ENCODE measurements around the gene VPS4A. TPM values are rescaled to one million over a fixed set of nuclear protein-coding genes. Genes with fewer than 3 reads are reported as not detected.

The VPS4A gene
- total RNA-seq, 1 donor from 2014 or later: 21.9 TPM

DNA sequence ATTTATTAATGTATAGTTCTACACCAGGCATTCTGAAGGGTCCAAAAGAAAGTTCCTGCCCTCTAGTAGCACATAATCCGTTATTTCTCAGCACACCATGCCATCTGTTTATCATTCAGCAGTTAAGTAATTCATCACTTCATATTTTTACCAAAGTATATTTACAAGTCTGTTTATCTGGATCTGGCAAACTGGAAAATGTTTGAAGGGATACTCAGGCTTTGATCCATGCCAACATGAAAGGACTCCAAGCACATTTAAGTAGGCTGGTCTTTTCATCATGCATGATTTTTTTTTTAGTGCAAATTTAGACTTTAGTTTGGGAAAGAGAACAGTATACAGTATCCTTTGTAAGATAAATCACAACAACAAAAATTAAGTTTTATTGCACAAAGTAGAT, 4.1 kb upstream of the VPS4A start:
- no peak for TF ChIP-seq EZH2 (IDR thresholded peaks at IDR 0.05)
- TF ChIP-seq EZH2phosphoT487 (IDR thresholded peaks at IDR 0.05): no peak
- TF ChIP-seq, protein P1, sequence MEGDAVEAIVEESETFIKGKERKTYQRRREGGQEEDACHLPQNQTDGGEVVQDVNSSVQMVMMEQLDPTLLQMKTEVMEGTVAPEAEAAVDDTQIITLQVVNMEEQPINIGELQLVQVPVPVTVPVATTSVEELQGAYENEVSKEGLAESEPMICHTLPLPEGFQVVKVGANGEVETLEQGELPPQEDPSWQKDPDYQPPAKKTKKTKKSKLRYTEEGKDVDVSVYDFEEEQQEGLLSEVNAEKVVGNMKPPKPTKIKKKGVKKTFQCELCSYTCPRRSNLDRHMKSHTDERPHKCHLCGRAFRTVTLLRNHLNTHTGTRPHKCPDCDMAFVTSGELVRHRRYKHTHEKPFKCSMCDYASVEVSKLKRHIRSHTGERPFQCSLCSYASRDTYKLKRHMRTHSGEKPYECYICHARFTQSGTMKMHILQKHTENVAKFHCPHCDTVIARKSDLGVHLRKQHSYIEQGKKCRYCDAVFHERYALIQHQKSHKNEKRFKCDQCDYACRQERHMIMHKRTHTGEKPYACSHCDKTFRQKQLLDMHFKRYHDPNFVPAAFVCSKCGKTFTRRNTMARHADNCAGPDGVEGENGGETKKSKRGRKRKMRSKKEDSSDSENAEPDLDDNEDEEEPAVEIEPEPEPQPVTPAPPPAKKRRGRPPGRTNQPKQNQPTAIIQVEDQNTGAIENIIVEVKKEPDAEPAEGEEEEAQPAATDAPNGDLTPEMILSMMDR (IDR thresholded peaks at IDR 0.05): no peak
- Histone ChIP-seq H3K9me3 (ENCODE audit: low read depth) (no peaks in the 10 kb centered on the region), H3K79me2 (ENCODE audit: low read depth) (peaks cover 6% of the 10 kb centered on the region), H2AFZ (replicated peaks) (no peak overlapping the region), H3K27me3 (no peaks in the 10 kb centered on the region), H3K27ac (no peak overlapping the region), H3F3A (ENCODE audit: low read depth) (peaks cover 26% of the 10 kb centered on the region), H3K4me3 (no peak overlapping the region), H4K20me1 (ENCODE audit: low read depth) (peaks cover 4% of the 10 kb centered on the region), H3K4me1 (no peaks in the 10 kb centered on the region), H3K4me2 (no peak overlapping the region), H3K9ac (no peak overlapping the region), H3K36me3 (no peaks in the 10 kb centered on the region)
- Mint-ChIP-seq H3K4me1 (peaks cover 12% of the 10 kb centered on the region), H3K9me3 (no peaks in the 10 kb centered on the region), H3K36me3 (peaks cover 3% of the 10 kb centered on the region), H3K27me3 (ENCODE audit: insufficient read depth, low read depth) (peaks cover 3% of the 10 kb centered on the region), H3K27ac (no peak overlapping the region), H3K4me3 (no peak overlapping the region)
- no peak for DNase-seq (ENCODE audit: low spot score)

DNA sequence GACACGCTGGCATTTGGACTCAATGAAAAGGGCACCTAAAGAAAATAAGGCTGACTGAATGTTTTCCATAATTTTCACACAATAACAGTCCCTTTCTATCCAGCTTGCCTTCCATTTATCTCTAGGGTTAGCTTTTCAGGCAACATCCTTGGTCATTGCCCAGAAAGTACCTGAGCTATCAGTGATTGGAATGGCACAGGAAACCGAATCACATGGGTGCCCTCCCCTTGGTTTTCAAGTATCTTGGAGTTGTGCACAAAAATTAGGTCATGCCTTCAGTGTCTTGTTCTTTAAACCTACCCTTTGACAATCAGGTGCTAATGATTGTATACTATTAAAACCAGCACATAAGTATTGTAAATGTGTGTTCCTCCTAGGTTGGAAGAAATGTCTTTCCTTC, 3.3 kb upstream of the VPS4A start:
- H3K27me3 Mint-ChIP-seq (ENCODE audit: insufficient read depth, low read depth): peaks cover 3% of the 10 kb centered on the region
- peaks cover 14% of the 10 kb centered on the region for H3K79me2 ChIP-seq (ENCODE audit: low read depth)
- no peaks in the 10 kb centered on the region for H3K9me3 ChIP-seq (ENCODE audit: low read depth)
- H3K27ac ChIP-seq: no peak overlapping the region
- TF ChIP-seq, protein P1 (IDR thresholded peaks at IDR 0.05): no peak
- TF ChIP-seq EZH2phosphoT487 (IDR thresholded peaks at IDR 0.05): no peak
- no peak for TF ChIP-seq EZH2 (IDR thresholded peaks at IDR 0.05)
- H2AFZ ChIP-seq (replicated peaks): no peak overlapping the region
- H3F3A ChIP-seq (ENCODE audit: low read depth): peaks cover 26% of the 10 kb centered on the region
- H3K4me1 ChIP-seq: no peaks in the 10 kb centered on the region
- no peak overlapping the region for H3K4me2 ChIP-seq
- peaks cover 3% of the 10 kb centered on the region for H3K36me3 Mint-ChIP-seq
- no peak overlapping the region for H3K4me3 ChIP-seq
- no peaks in the 10 kb centered on the region for H3K9me3 Mint-ChIP-seq
- no peak overlapping the region for H3K27ac Mint-ChIP-seq
- no peaks in the 10 kb centered on the region for H3K36me3 ChIP-seq
- peaks cover 9% of the 10 kb centered on the region for H4K20me1 ChIP-seq (ENCODE audit: low read depth)
- no peak overlapping the region for H3K9ac ChIP-seq
- H3K4me1 Mint-ChIP-seq: peaks cover 15% of the 10 kb centered on the region
- H3K4me3 Mint-ChIP-seq: no peak overlapping the region
- H3K27me3 ChIP-seq: no peaks in the 10 kb centered on the region
- DNase-seq (ENCODE audit: low spot score): no peak

DNA sequence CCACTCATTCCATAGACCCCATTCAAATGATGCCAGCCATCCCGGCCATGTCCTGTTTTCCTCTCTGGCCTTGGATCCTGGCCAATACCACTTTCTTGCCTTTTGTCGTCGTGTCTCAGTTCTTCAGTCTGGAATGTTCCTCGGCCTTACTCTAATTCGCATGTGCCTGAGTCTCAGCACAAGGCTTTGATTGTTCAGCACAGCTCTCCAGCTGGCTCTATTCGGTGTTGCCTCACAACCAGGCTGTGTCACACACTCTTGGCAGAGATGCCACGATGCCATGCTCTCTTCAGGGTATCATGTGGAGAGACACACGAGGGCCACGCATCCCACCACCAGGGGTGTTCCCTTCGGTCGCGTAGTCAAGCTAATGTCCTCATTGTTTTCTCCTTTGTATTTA, 1.8 kb upstream of the VPS4A start:
- Mint-ChIP-seq H3K27me3 (ENCODE audit: insufficient read depth, low read depth) (peaks cover 3% of the 10 kb centered on the region), H3K4me3 (no peak overlapping the region), H3K4me1 (peaks cover 18% of the 10 kb centered on the region), H3K9me3 (no peaks in the 10 kb centered on the region), H3K36me3 (peaks cover 8% of the 10 kb centered on the region), H3K27ac (no peak overlapping the region)
- H3K27ac ChIP-seq: no peak overlapping the region
- no peaks in the 10 kb centered on the region for H3K27me3 ChIP-seq
- no peaks in the 10 kb centered on the region for H3K9me3 ChIP-seq (ENCODE audit: low read depth)
- peaks cover 28% of the 10 kb centered on the region for H3K79me2 ChIP-seq (ENCODE audit: low read depth)
- no peak overlapping the region for H3K9ac ChIP-seq
- H3K4me1 ChIP-seq: no peaks in the 10 kb centered on the region
- peaks cover 26% of the 10 kb centered on the region for H3F3A ChIP-seq (ENCODE audit: low read depth)
- DNase-seq (ENCODE audit: low spot score): no peak
- no peak overlapping the region for H2AFZ ChIP-seq (replicated peaks)
- H3K36me3 ChIP-seq: no peaks in the 10 kb centered on the region
- H3K4me2 ChIP-seq: no peak overlapping the region
- H4K20me1 ChIP-seq (ENCODE audit: low read depth): peaks cover 13% of the 10 kb centered on the region
- no peak overlapping the region for H3K4me3 ChIP-seq
- TF ChIP-seq EZH2phosphoT487 (IDR thresholded peaks at IDR 0.05) (no peak), EZH2 (IDR thresholded peaks at IDR 0.05) (no peak)
- TF ChIP-seq, protein P1 (IDR thresholded peaks at IDR 0.05): no peak
